Stomach (tissue), 4 donors: ENCODE results near the gene XAB2.

Experiments used
- CTCF ChIP-seq, 7 experiments: fragments of 450-650 bp in 4 of 7; fragments of 200-600 bp in 3 of 7; sonication (generic) in 3 of 7; IDR thresholded peaks; one replicate each; pipeline ENCODE4 v1.5.1; 2016 to 2019; ENCODE audit warnings: antibody characterized with exemption in 7 of 7, control low read depth in 2 of 7, mild to moderate bottlenecking in 1 of 7
- EP300 ChIP-seq: sonication (generic); formaldehyde crosslinking; IDR thresholded peaks from one replicate; pipeline ENCODE4 v1.6.1; 2017; ENCODE audit warnings: antibody characterized with exemption
- POLR2A ChIP-seq, 4 donors: fragments of 450-650 bp; IDR thresholded peaks; one replicate each; pipeline ENCODE4 v1.6.1; 2016; ENCODE audit warnings: antibody characterized with exemption in 4 of 4, control low read depth in 2 of 4, mild to moderate bottlenecking in 1 of 4, moderate library complexity in 1 of 4
- POLR2AphosphoS5 ChIP-seq, 3 donors: sonication (generic); formaldehyde crosslinking; IDR thresholded peaks; one replicate each; pipeline ENCODE4 v1.6.1; 2016; ENCODE audit warnings: antibody characterized with exemption in 3 of 3

GRCh38 chr19:7631577-7631976 lies 2.2 kb upstream of the XAB2 start:
- TF ChIP-seq CTCF (IDR thresholded peaks at IDR 0.05): no peak
- no peak for TF ChIP-seq POLR2A (IDR thresholded peaks at IDR 0.05)
- TF ChIP-seq POLR2AphosphoS5 (IDR thresholded peaks at IDR 0.05): no peak
- TF ChIP-seq EP300: no peak
